IPS-18a (cell line): ENCODE measurements around the gene MAP2.
"Not testable (repeated sequence)": the region's sequence is repeated elsewhere in the genome, so short reads cannot be mapped to it uniquely, and the experiment has no call there.

Experiments
- H3K27ac ChIP-seq: one replicate; pipeline ENCODE4 v1.5.1; 2013; ENCODE audit warnings: low read length
- H3K27me3 ChIP-seq: one replicate; pipeline ENCODE4 v1.6.1; 2013; ENCODE audit warnings: mild to moderate bottlenecking, low read length; ENCODE audit not compliant: control insufficient read depth, insufficient read depth
- H3K36me3 ChIP-seq: one replicate; pipeline ENCODE4 v1.6.1; 2013; ENCODE audit warnings: low read depth, low read length; ENCODE audit not compliant: control insufficient read depth
- H3K4me1 ChIP-seq: one replicate; pipeline ENCODE4 v1.6.1; 2013; ENCODE audit warnings: low read depth, low read length; ENCODE audit not compliant: control insufficient read depth
- H3K4me3 ChIP-seq: one replicate; pipeline ENCODE4 v1.5.1; 2013; ENCODE audit warnings: low read length
- H3K9ac ChIP-seq: one replicate; pipeline ENCODE4 v1.6.1; 2013; ENCODE audit warnings: mild to moderate bottlenecking, low read length, moderate library complexity
- H3K9me3 ChIP-seq: one replicate; pipeline ENCODE4 v1.6.1; 2013; ENCODE audit warnings: low read depth, low read length; ENCODE audit not compliant: control insufficient read depth

The MAP2 gene

DNA sequence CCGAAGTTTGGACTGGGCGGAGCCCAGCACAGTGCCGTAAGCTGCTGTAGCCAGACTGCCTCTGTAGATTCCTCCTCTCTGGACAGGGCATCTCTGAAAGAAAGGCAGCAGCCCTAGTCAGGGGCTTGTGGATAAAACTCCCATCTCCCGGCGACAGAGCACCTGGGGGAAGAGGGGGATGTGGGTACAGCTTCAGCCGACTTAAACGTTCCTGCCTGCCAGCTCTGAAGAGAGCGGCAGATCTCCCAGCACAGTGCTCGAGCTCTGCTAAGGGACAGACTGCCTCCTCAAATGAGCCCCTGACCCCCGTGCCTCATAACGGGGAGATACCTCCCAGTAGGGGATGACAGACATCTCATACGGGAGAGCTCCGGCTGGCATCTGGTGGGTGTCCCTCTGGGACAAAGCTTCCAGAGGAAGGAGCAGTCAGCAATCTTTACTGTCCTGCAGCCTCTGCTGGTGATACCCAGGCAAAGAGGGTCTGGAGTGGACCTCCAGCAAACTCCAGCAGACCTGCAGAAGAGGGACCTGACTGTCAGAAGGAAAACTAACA is 71.3 kb downstream of the MAP2 start:
- H3K9ac ChIP-seq, H3K4me1 ChIP-seq, H3K27ac ChIP-seq, H3K27me3 ChIP-seq, H3K9me3 ChIP-seq, H3K4me3 ChIP-seq, H3K36me3 ChIP-seq: not testable (repeated sequence)

DNA sequence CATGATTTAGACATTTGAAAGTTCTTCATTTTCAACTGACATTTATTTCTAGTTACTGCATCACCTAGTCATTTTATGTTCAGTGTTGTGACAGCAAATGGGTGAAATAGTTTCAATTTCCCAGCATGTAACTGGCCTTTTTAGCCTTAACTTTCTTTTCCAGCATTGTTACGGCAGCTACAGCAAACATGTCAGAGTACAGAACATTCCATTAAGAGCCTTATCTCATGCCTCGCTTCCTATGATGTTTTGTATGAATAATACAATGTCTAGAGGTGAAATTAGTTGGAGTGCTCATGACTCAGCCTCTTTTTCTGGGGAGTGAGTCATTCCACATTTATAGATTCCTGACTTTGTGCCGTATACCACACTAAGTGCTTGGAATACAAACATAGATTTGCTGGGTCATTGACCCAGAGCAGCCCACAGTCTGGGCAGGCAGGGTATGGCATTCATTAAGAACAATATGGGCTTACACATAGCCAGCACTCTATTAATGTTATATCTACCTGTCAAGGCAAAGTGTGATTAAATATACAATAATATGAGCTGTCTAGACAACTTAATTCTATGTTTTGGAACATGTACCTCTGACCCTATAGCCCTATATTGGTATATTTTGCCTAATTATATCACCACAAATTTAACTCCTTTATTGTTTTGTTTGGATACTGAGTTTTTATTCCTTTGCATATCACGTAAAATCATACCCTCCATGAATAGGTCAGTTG is 72.2 kb downstream of the MAP2 start:
- H3K9ac ChIP-seq: no peak overlapping the region
- H3K27me3 ChIP-seq: no peaks in the 10 kb centered on the region
- no peaks in the 10 kb centered on the region for H3K36me3 ChIP-seq
- H3K4me3 ChIP-seq: no peak overlapping the region
- no peaks in the 10 kb centered on the region for H3K9me3 ChIP-seq
- no peaks in the 10 kb centered on the region for H3K4me1 ChIP-seq
- H3K27ac ChIP-seq: no peak overlapping the region

DNA sequence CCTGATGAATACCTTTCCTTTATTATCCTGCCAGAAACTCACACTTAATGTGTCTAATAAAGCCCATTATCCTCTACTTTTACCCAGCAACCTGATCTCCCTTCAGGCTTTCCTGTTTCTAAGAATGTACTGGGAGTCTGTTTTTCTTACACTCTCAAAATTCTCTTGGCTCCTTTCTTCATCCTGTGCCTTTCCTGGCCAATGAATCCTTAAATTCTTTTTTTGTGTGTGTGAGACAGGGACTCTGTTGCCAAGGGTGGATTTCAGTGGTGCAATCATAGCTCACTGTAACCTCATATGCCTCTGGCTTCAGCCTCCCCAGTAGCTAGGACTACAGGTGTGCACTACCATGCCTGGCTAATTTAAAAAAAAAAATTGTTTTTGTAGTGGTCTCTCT is 72.7 kb downstream of the MAP2 start:
- Histone ChIP-seq H3K9ac (no peak overlapping the region), H3K4me1 (no peaks in the 10 kb centered on the region), H3K9me3 (no peaks in the 10 kb centered on the region), H3K27ac (no peak overlapping the region), H3K36me3 (no peaks in the 10 kb centered on the region), H3K27me3 (no peaks in the 10 kb centered on the region), H3K4me3 (no peak overlapping the region)

DNA sequence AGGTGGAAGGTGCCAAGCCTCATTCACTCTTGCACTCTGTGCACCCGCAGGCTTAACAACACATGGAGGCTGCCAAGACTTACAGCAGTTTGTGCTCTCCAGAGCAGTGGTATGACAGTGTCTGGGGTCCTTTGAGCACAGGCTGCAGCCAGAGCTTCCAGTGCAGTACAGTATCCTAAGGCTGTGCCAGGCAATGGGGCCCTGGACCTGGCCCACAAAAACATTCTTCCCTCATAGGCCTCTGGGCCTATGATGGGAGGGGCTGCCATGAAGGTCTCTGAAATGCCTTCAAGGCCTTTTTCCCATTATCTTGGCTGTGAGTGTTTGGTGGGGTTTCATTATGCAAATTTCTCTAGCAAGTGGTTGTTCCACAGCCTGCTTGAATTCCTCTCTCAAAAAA is 74.8 kb downstream of the MAP2 start:
- no peak overlapping the region for H3K9ac ChIP-seq
- H3K4me1 ChIP-seq: no peaks in the 10 kb centered on the region
- no peak overlapping the region for H3K27ac ChIP-seq
- H3K4me3 ChIP-seq: no peak overlapping the region
- no peaks in the 10 kb centered on the region for H3K36me3 ChIP-seq
- H3K27me3 ChIP-seq: no peaks in the 10 kb centered on the region
- H3K9me3 ChIP-seq: no peaks in the 10 kb centered on the region

DNA sequence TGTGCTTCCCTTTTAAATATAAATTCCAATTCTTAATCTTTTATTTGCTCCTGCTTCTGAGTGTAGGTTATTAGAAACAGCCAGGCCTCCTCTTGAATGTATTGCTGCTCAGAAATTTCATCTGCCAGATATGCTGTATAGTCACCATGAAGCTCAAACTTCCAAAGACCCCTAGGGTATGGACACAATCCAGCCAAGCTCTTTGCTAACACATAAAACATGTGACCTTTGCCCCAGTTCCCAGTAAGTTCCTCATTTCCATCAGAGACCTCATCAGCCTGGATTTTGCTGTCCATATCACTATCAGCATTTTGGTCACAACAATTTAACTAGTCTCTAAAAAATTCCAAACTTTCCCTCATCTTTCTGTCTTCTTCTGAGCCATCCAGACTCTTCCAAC is 75.2 kb downstream of the MAP2 start:
- Histone ChIP-seq H3K27me3 (no peaks in the 10 kb centered on the region), H3K4me3 (no peak overlapping the region), H3K9me3 (no peaks in the 10 kb centered on the region), H3K36me3 (no peaks in the 10 kb centered on the region), H3K27ac (no peak overlapping the region), H3K9ac (no peak overlapping the region), H3K4me1 (no peaks in the 10 kb centered on the region)

DNA sequence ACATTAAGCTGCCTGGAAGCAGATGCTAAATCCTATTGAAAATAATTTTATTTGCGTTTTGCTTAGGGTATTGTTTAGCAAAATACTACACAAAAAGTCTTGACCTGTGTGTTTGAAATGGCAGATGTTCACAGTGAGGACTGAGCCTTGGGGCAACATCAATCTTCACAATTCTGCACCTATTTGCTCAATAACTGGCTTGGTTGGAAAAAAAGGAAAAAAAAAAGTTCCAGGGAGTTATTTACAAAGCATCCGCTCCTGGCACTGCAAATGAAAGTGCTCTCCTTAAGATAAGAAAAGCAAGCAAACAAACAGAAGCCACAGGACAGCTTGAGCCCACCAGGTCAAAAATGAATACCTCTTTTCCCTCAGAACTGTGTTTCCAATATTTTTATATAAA is 77.7 kb downstream of the MAP2 start:
- Histone ChIP-seq H3K27ac (no peak overlapping the region), H3K9me3 (no peaks in the 10 kb centered on the region), H3K36me3 (no peaks in the 10 kb centered on the region), H3K9ac (no peak overlapping the region), H3K4me1 (no peaks in the 10 kb centered on the region), H3K27me3 (no peaks in the 10 kb centered on the region), H3K4me3 (no peak overlapping the region)

DNA sequence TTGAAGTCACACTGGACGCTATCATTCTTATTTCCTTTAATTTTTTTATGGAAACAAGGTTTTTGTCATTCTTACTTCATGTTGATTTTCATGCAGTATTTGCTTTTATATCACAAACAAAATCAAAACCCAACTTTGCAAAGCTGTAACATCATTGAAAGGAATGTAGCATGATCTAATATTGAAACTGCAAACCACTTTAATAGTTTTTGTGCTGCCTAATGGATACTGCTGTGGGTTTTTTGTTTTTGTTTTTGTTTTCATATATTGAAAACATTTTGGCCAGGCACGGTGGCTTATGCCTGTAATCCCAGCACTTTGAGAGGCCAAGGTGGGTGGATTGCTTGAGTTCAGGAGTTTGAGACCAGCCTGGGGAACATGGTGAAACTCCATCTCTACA is 81.6 kb downstream of the MAP2 start:
- no peaks in the 10 kb centered on the region for H3K36me3 ChIP-seq

DNA sequence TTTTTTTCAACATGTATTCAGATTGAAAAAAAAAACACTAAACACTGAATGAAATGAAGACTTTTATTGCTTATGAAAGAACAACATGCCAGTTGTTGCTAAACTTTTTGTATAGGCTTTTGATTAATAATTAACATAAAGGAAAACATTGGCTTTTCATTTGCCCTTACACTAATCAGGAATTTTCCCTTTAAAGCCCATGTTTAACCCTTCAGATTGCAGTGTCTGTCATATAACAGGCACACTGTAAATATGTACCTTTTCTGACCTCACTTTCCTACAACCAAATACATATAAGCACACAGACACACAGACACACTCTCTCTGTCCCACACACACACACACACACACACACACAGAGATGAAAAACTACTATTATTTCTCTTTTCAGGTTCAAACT is 84.4 kb downstream of the MAP2 start:
- H3K4me1 ChIP-seq: no peaks in the 10 kb centered on the region
- H3K9me3 ChIP-seq: no peaks in the 10 kb centered on the region
- H3K27me3 ChIP-seq: no peaks in the 10 kb centered on the region
- no peak overlapping the region for H3K9ac ChIP-seq
- no peaks in the 10 kb centered on the region for H3K36me3 ChIP-seq
- H3K4me3 ChIP-seq: no peak overlapping the region
- no peak overlapping the region for H3K27ac ChIP-seq

More for the DNA sequence above, 81.6 kb downstream of the MAP2 start:
- H3K9ac ChIP-seq: no peak overlapping the region
- no peaks in the 10 kb centered on the region for H3K9me3 ChIP-seq
- no peaks in the 10 kb centered on the region for H3K4me1 ChIP-seq
- H3K4me3 ChIP-seq: no peak overlapping the region
- no peak overlapping the region for H3K27ac ChIP-seq
- H3K27me3 ChIP-seq: no peaks in the 10 kb centered on the region

DNA sequence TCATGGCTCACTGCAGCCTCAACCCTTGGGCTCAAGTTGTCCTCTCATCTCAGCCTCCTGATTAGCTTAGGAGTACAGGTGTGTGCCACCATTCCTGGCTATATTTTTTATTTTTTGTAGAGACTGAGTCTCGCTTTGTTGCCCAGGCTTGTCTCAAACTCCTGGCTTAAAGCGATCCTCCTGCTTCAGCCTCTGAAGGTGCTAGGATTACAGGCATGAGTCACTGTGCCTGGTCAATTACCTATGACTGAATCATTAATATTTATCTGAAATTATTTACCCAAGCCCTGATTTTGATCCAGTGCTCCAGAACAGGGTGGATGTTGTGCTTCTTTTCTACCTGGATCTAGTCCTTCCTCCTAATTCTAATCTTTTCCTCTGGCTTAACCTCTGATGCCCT is 87.8 kb downstream of the MAP2 start:
- no peak overlapping the region for H3K9ac ChIP-seq
- H3K27me3 ChIP-seq: peaks cover 13% of the 10 kb centered on the region
- no peak overlapping the region for H3K4me3 ChIP-seq
- H3K27ac ChIP-seq: no peak overlapping the region
- no peaks in the 10 kb centered on the region for H3K36me3 ChIP-seq
- H3K4me1 ChIP-seq: no peaks in the 10 kb centered on the region
- H3K9me3 ChIP-seq: no peaks in the 10 kb centered on the region

DNA sequence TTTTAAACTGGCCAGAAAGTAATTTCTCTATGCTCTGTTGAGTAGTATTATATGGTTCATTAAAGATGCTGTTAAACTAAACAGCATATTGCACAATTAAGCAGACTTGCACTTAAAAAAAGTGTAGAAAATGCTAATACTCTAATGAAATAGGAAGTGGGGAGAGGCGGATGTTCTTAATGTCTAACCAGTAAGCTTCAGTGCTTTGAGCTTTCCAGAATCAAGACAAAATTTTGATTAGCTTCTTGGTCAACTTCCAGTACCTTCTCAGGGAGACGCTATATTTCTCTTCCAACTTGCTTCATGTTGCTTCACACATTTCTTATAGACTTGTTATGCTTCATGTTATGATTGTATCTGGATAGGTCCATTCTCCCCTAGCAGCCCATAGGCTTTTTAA is 89.1 kb downstream of the MAP2 start:
- H3K27ac ChIP-seq: no peak overlapping the region

DNA sequence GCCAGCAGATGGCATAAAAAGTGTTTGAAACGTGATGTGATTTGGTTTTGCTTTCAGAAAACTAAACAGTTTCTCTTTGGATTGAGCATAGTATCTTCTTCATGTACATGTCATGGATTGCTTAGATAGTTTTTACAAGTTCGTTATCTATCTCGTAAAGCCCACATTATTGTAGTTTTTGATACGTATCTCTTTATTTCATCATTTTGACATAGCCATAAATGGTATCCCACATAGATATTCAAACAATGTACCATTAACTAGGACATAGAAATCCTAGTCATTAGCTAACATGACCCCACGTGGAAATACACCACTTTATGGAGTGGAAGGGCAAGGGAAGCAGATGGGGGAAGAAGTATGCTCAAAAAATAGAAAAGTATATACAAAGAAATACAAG is 93.6 kb downstream of the MAP2 start:
- no peak overlapping the region for H3K9ac ChIP-seq
- peaks cover 69% of the 10 kb centered on the region for H3K27me3 ChIP-seq
- no peaks in the 10 kb centered on the region for H3K36me3 ChIP-seq
- H3K9me3 ChIP-seq: peaks cover 3% of the 10 kb centered on the region
- no peak overlapping the region for H3K4me3 ChIP-seq
- no peak overlapping the region for H3K27ac ChIP-seq
- peaks cover 14% of the 10 kb centered on the region for H3K4me1 ChIP-seq

More for the DNA sequence above, 89.1 kb downstream of the MAP2 start:
- Histone ChIP-seq H3K9me3 (no peaks in the 10 kb centered on the region), H3K36me3 (no peaks in the 10 kb centered on the region), H3K9ac (no peak overlapping the region), H3K4me1 (no peaks in the 10 kb centered on the region), H3K27me3 (peaks cover 27% of the 10 kb centered on the region), H3K4me3 (no peak overlapping the region)

DNA sequence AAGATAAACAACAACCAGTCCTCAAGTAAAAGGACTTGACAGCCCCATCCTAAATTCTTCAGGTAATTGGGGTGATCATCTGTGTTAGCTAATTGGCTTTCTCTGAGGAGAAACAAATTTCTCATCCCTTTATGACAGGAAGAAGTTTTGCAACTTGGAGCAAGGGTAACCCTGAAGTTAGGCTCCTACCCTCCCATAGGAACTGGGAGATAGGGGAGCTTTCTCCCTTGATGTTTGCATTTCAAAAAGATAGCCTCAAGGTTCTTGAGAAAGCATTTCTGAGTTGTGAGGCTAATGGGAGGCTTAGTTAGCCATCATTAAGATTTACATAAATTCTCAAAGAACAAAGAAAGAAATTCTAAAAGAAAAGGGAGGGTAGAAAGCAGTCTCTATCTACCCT is 95.4 kb downstream of the MAP2 start:
- no peak overlapping the region for H3K4me3 ChIP-seq
- H3K9ac ChIP-seq: no peak overlapping the region
- peaks cover 3% of the 10 kb centered on the region for H3K9me3 ChIP-seq
- peaks cover 69% of the 10 kb centered on the region for H3K27me3 ChIP-seq
- peaks cover 14% of the 10 kb centered on the region for H3K4me1 ChIP-seq
- H3K27ac ChIP-seq: no peak overlapping the region
- H3K36me3 ChIP-seq: no peaks in the 10 kb centered on the region
